Adrenal gland (tissue), 12 donors: ENCODE measurements around the gene TNIP2. TPM values are rescaled to one million over a fixed set of nuclear protein-coding genes. Genes with fewer than 3 reads are reported as not detected.

ENCODE experiments used
- DNase-seq, 7 donors: peaks; one replicate each; pipeline ENCODE4 v3.0.0-alpha.2; 2019 to 2020
- H3K27ac ChIP-seq, 5 donors: fragments of 200-600 bp; sonication (generic) in 4 of 5; 1 replicate in 3 of 5; 2 replicates in 2 of 5; pipeline versions ENCODE4 v1.5.1 to v1.8.0; 2016 to 2020; ENCODE audit warnings: mild to moderate bottlenecking in 1 of 5
- H3K27me3 ChIP-seq: fragments of 200-600 bp; 2 replicates; pipeline ENCODE4 v1.8.0; 2021
- H3K36me3 ChIP-seq, 2 donors: fragments of 200-600 bp; replicated peaks in 1 of 2; 1 replicate in 1 of 2; 2 replicates in 1 of 2; pipeline versions ENCODE4 v1.5.1 to v1.8.0; 2018 to 2022
- H3K4me1 ChIP-seq, 2 donors: fragments of 200-600 bp; replicated peaks in 1 of 2; 1 replicate in 1 of 2; 2 replicates in 1 of 2; pipeline versions ENCODE4 v1.5.1 to v1.8.0; 2018 to 2021
- H3K4me3 ChIP-seq, 4 donors: fragments of 200-600 bp; sonication (generic) in 3 of 4; one replicate each; pipeline ENCODE4 v1.5.1; 2016 to 2018
- H3K9me3 ChIP-seq, 3 donors: fragments of 200-600 bp; sonication (generic) in 1 of 3; replicated peaks in 1 of 3; 1 replicate in 2 of 3; 2 replicates in 1 of 3; pipeline versions ENCODE4 v1.5.1 to v1.8.0; 2016 to 2021
- CTCF ChIP-seq, 6 experiments: fragments of 450-650 bp in 4 of 6; fragments of 200-600 bp in 2 of 6; sonication (generic) in 1 of 6; IDR thresholded peaks; 1 replicate in 5 of 6; 2 replicates in 1 of 6; pipeline versions ENCODE4 v1.5.1 to v1.8.0; 2016 to 2021; ENCODE audit warnings: antibody characterized with exemption in 6 of 6, mild to moderate bottlenecking in 2 of 6, moderate library complexity in 1 of 6
- POLR2A ChIP-seq, 2 donors: fragments of 450-650 bp; IDR thresholded peaks; one replicate each; pipeline ENCODE4 v1.6.1; 2017; ENCODE audit warnings: antibody characterized with exemption in 2 of 2, mild to moderate bottlenecking in 2 of 2, moderate library complexity in 1 of 2
- WGBS, 4 donors: extraction: QIAGEN DNeasy Blood & Tissue Kit in 2 of 4; methylation state at CpG; one replicate each; pipeline versions ENCODE4 v1.1.5 to v1.1.7; 2013 to 2017; 5-methylcytosine and 5-hydroxymethylcytosine counted together
- intact Hi-C, 2 donors: fragments of 100-400 bp; cut with DNase I; formaldehyde crosslinking; loops; one replicate each; pipeline versions ENCODE4 v1.14.1 to v1.15.0; 2022 to 2023
- polyA plus RNA-seq, 3 donors: library from polyadenylated mRNA; stranded (reverse); fragments of 200-250 nt in 2 of 3; fragments of 350-450 nt in 1 of 3; fragmentation: Illumina TruSeq in 1 of 3; extraction: RNeasy Lipid Tissue Mini Kit (QIAGEN cat#74804) in 1 of 3; gene quantifications; one replicate each; pipeline ENCODE4 v1.2.3, GENCODE V29; 2013 to 2014
- total RNA-seq, 9 donors: library from RNA; depleted of rRNA in 4 of 9; stranded (reverse); fragments of >200 nt in 4 of 9; fragments of 120-200 nt in 1 of 9; fragmentation: NEBNext Ultra II Directional in 1 of 9; extraction: Animal tissue kit (Norgen Biotek cat#: 25700) in 1 of 9; gene quantifications; one replicate each; pipeline versions ENCODE4 v1.1.0 to v1.2.4, GENCODE V29; 2013 to 2023
- donor health status: healthy with polysubstance abuse.
- donor health status: Bipolar disorder and iron deficiency.
- donor health status: DM: yes; HTN: yes; CAD: no.
- donor health status: DM: no; HTN: no; CAD: no.
- donor health status: DM: no; HTN: no; CAD: no.
- donor health status: DM: yes; HTN: yes; CAD: no.

TNIP2 gene
- total and polyA plus RNA-seq, 12 donors, result 7.8 to 57.7 (median 35.7) TPM

- H3K4me1 ChIP-seq, result peaks cover 5 to 18% of the 10 kb centered on the region in 2 donors
- 58 to 75% (median 66%) methylated on average over 9 of the region's 9 CpGs for WGBS, 4 donors
- no peak overlapping the region for H3K4me3 ChIP-seq
- no peak overlapping the region for H3K27ac ChIP-seq
- H3K9me3 ChIP-seq, result no peaks in the 10 kb centered on the region
- TF ChIP-seq CTCF (IDR thresholded peaks at IDR 0.05) (peak in 2 of 6 experiments; percentile 13 to 29), POLR2A (IDR thresholded peaks at IDR 0.05) (no peak)
- peak in 1 of 7 donors; percentile 12 for DNase-seq
- H3K36me3 ChIP-seq, result peaks cover 0 to 16% of the 10 kb centered on the region in 2 donors
- intact Hi-C loops, result no loop called here
- H3K27me3 ChIP-seq, result no peaks in the 10 kb centered on the region
Observed at GRCh38 chr4:2712261-2712842, 43.8 kb downstream of the TNIP2 start.

GRCh38 chr4:2702770-2703169, 53.4 kb downstream of the TNIP2 start:
- H3K27ac ChIP-seq, result no peak overlapping the region
- H3K4me3 ChIP-seq, result no peak overlapping the region
- intact Hi-C loops, result no loop called here
- TF ChIP-seq CTCF (IDR thresholded peaks at IDR 0.05) (no peak), POLR2A (IDR thresholded peaks at IDR 0.05) (no peak)
- 82 to 96% (median 89%) methylated on average over 7 of the region's 7 CpGs for WGBS, 4 donors
- H3K4me1 ChIP-seq, result no peaks in the 10 kb centered on the region
- H3K9me3 ChIP-seq, result no peaks in the 10 kb centered on the region
- H3K27me3 ChIP-seq, result no peaks in the 10 kb centered on the region
- DNase-seq, result no peak
- peaks cover 0 to 66% of the 10 kb centered on the region in 2 donors for H3K36me3 ChIP-seq

DNA sequence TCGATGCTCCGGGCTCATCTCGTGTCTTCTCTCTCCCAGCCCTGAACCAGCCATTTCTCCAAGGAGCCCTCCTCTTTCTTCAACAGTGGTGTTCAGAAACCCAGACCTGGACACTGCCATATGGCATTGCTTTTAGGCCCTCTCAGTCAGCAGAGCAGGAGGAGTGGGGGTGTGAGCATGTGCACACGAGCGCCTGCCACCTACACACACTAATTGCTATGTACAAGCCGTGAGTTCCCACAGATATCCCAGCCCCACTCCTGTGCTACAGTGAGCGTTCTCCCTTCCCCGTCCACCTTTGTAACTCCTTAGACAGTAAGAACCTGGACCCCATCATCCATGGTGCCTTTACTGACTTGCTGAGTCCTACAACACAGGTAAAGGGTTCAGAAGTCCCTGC, 53.8 kb downstream of the TNIP2 start:
- no peak overlapping the region for H3K4me3 ChIP-seq
- no peaks in the 10 kb centered on the region for H3K9me3 ChIP-seq
- H3K4me1 ChIP-seq, result no peaks in the 10 kb centered on the region
- no peak overlapping the region for H3K27ac ChIP-seq
- WGBS, 4 donors, result 96 to 99% (median 97%) methylated on average over 8 of the region's 8 CpGs
- H3K27me3 ChIP-seq, result no peaks in the 10 kb centered on the region
- intact Hi-C loops, result no loop called here
- H3K36me3 ChIP-seq, result peaks cover 0 to 70% of the 10 kb centered on the region in 2 donors
- DNase-seq, result no peak
- TF ChIP-seq POLR2A (IDR thresholded peaks at IDR 0.05) (no peak), CTCF (IDR thresholded peaks at IDR 0.05) (no peak)

GRCh38 chr4:2700031-2700430, 56.1 kb downstream of the TNIP2 start:
- Histone ChIP-seq H3K27me3 (no peaks in the 10 kb centered on the region), H3K4me1 (no peaks in the 10 kb centered on the region), H3K36me3 (peaks cover 0 to 93% of the 10 kb centered on the region in 2 donors), H3K4me3 (no peak overlapping the region), H3K9me3 (no peaks in the 10 kb centered on the region), H3K27ac (no peak overlapping the region)
- WGBS, 4 donors, result 77 to 86% (median 84%) methylated on average over 8 of the region's 8 CpGs
- peak in 1 of 7 donors; percentile 29 for DNase-seq
- no peak for TF ChIP-seq POLR2A (IDR thresholded peaks at IDR 0.05)
- TF ChIP-seq CTCF (IDR thresholded peaks at IDR 0.05), result no peak
- intact Hi-C loops, result no loop called here
